ENCODE measurements around the gene NOD1.

NOD1 gene

GRCh38 chr7:30406664-30407425, 71.7 kb downstream of the NOD1 start:
- Histone ChIP-seq H3K9ac (ENCODE audit: low read depth, low read length) (no peak overlapping the region), H3K4me3 (ENCODE audit: low read depth in 1 of 2, low read length in 2 of 2) (no peak overlapping the region), H3K36me3 (ENCODE audit: insufficient read depth, low read length) (peaks cover 9% of the 10 kb centered on the region), H3K4me2 (ENCODE audit: insufficient read depth, low read length) (no peak overlapping the region), H3K27ac (ENCODE audit: low read length) (no peak overlapping the region), H2AFZ (ENCODE audit: low read depth, low read length) (no peak overlapping the region), H3K27me3 (ENCODE audit: insufficient read depth, low read length, poor library complexity) (no peaks in the 10 kb centered on the region), H3K4me1 (ENCODE audit: insufficient read depth, low read length) (no peaks in the 10 kb centered on the region), H3K9me3 (ENCODE audit: insufficient read depth, low read length, severe bottlenecking) (no peaks in the 10 kb centered on the region), H3K79me2 (ENCODE audit: insufficient read depth, low read length) (no peaks in the 10 kb centered on the region), H4K20me1 (ENCODE audit: insufficient read depth, low read length) (no peaks in the 10 kb centered on the region)
- TF ChIP-seq EZH2 (IDR thresholded peaks at IDR 0.05; ENCODE audit: borderline replicate concordance, low read depth, low read length, severe bottlenecking) (no peak), CTCF (IDR thresholded peaks at IDR 0.05; ENCODE audit: borderline replicate concordance, extremely low read depth, low read length, poor library complexity, severe bottlenecking) (no peak)
- ATAC-seq (ENCODE audit: insufficient read depth, low read depth) (no peak), DNase-seq (no peak)

GRCh38 chr7:30405179-30405578, 73.4 kb downstream of the NOD1 start:
- no peaks in the 10 kb centered on the region for H3K4me1 ChIP-seq (ENCODE audit: insufficient read depth, low read length)
- H3K36me3 ChIP-seq (ENCODE audit: insufficient read depth, low read length), result peaks cover 8% of the 10 kb centered on the region
- no peak overlapping the region for H3K4me2 ChIP-seq (ENCODE audit: insufficient read depth, low read length)
- no peak overlapping the region for H3K27ac ChIP-seq (ENCODE audit: low read length)
- H3K79me2 ChIP-seq (ENCODE audit: insufficient read depth, low read length), result no peaks in the 10 kb centered on the region
- no peak overlapping the region for H3K9ac ChIP-seq (ENCODE audit: low read depth, low read length)
- DNase-seq (no peak), ATAC-seq (ENCODE audit: insufficient read depth, low read depth) (no peak)
- no peaks in the 10 kb centered on the region for H3K9me3 ChIP-seq (ENCODE audit: insufficient read depth, low read length, severe bottlenecking)
- no peak overlapping the region for H2AFZ ChIP-seq (ENCODE audit: low read depth, low read length)
- H4K20me1 ChIP-seq (ENCODE audit: insufficient read depth, low read length), result no peaks in the 10 kb centered on the region
- H3K27me3 ChIP-seq (ENCODE audit: insufficient read depth, low read length, poor library complexity), result no peaks in the 10 kb centered on the region
- TF ChIP-seq EZH2 (IDR thresholded peaks at IDR 0.05; ENCODE audit: borderline replicate concordance, low read depth, low read length, severe bottlenecking), result no peak
- no peak for TF ChIP-seq CTCF (IDR thresholded peaks at IDR 0.05; ENCODE audit: borderline replicate concordance, extremely low read depth, low read length, poor library complexity, severe bottlenecking)
- no peak overlapping the region for H3K4me3 ChIP-seq (ENCODE audit: low read depth in 1 of 2, low read length in 2 of 2)

GRCh38 chr7:30403477-30403876, 75.1 kb downstream of the NOD1 start:
- no peak overlapping the region for H3K27ac ChIP-seq (ENCODE audit: low read length)

More at GRCh38 chr7:30403477-30403876, 75.1 kb downstream of the NOD1 start:
- TF ChIP-seq CTCF (IDR thresholded peaks at IDR 0.05; ENCODE audit: borderline replicate concordance, extremely low read depth, low read length, poor library complexity, severe bottlenecking) (no peak), EZH2 (IDR thresholded peaks at IDR 0.05; ENCODE audit: borderline replicate concordance, low read depth, low read length, severe bottlenecking) (no peak)
- no peak for ATAC-seq (ENCODE audit: insufficient read depth, low read depth)
- Histone ChIP-seq H4K20me1 (ENCODE audit: insufficient read depth, low read length) (no peaks in the 10 kb centered on the region), H3K36me3 (ENCODE audit: insufficient read depth, low read length) (peaks cover 8% of the 10 kb centered on the region), H3K27me3 (ENCODE audit: insufficient read depth, low read length, poor library complexity) (no peaks in the 10 kb centered on the region), H3K9ac (ENCODE audit: low read depth, low read length) (no peak overlapping the region), H2AFZ (ENCODE audit: low read depth, low read length) (no peak overlapping the region), H3K79me2 (ENCODE audit: insufficient read depth, low read length) (no peaks in the 10 kb centered on the region), H3K4me3 (ENCODE audit: low read depth in 1 of 2, low read length in 2 of 2) (no peak overlapping the region), H3K4me2 (ENCODE audit: insufficient read depth, low read length) (no peak overlapping the region), H3K4me1 (ENCODE audit: insufficient read depth, low read length) (no peaks in the 10 kb centered on the region), H3K9me3 (ENCODE audit: insufficient read depth, low read length, severe bottlenecking) (no peaks in the 10 kb centered on the region)
- DNase-seq, result no peak
